Fibroblast of skin of left biceps (primary cell): ENCODE measurements around the gene ATXN1L.
A peak's percentile ranks its signal among the peaks of the same experiment; 100 is the strongest.
"Not testable (repeated sequence)": the region's sequence is repeated elsewhere in the genome, so short reads cannot be mapped to it uniquely, and the experiment has no call there.

Source experiments
- DNase-seq, 2 experiments: peaks; one replicate each; pipeline ENCODE4 v3.0.0-alpha.2; 2013; ENCODE audit warnings: low read depth in 2 of 2

ATXN1L gene

GRCh38 chr16:71852158-71852557, 6.4 kb downstream of the ATXN1L start:
- DNase-seq, result no peak

- no peak for DNase-seq
These were observed 6.8 kb downstream of the ATXN1L start for GRCh38 chr16:71852561-71852960.

DNA sequence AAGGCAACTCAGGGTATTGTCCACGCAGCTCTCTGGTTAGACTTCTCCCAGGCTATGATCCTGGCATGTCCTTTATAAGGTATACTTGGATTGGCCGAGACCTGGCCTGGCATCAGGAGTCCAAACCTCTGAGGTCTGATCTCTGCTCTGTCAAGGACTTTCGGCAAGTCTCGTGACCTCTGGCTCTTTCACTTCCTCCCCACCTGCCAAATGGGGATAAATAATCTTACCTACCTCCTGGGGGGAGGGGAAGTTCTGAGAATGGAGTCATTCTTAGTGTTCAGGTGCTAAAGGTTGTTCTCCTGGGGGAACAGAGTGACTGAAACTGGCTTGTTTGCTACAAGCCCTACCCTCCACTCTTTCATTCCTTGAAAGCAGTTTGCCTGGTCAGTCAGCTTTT, 7.6 kb downstream of the ATXN1L start:
- no peak for DNase-seq

DNA sequence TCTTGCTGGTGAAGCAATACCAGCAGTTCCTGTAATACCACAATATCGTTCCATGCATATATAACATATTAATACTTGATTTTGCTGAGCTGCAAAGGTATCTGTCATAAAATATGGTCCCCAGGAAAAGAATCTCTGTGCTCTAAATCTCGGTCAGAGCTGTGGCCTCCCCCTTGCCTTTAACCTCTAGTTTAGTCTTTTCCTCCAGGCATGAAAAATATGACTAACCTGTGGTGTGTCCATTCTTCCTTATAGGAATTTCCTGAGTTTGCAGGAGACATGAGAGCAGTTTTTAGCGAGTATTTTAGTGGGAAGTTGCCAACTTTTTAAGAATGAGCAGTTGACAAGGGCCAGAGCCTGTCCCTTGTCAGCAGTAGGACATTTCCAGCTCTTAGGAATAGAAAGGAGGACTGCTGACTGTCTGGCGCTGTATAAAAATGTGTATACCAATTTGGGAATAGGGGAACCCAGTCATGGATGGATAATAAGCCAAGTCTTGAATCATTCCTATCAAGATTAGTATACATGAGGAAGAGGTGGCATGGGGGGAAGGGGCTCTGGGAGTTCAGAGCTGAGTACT, 8.7 kb downstream of the ATXN1L start:
- DNase-seq, result no peak

GRCh38 chr16:71855937-71856662, 10.3 kb downstream of the ATXN1L start:
- no peak for DNase-seq

- DNase-seq, result no peak
These were observed 14.2 kb downstream of the ATXN1L start for GRCh38 chr16:71859762-71860521.

DNA sequence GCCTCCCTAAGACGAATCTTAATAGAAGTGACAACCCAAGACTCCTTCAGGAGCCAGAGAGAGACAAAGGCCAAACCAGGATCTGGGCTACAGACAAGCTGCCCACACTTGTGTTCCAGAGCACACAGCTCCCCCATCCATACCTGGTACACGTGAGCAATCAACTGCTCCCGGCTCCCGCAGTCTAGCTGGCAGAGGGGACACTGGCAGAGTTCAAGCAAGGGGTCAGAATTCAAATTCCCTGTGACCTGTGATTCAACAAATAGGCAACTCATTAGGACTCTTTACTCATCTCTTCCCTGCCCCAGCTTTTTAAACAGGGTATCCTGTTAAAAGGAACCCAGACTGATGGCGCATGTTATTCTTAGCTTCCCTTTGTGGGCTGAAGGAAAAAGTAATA, 18.2 kb downstream of the ATXN1L start:
- DNase-seq, result no peak

DNA sequence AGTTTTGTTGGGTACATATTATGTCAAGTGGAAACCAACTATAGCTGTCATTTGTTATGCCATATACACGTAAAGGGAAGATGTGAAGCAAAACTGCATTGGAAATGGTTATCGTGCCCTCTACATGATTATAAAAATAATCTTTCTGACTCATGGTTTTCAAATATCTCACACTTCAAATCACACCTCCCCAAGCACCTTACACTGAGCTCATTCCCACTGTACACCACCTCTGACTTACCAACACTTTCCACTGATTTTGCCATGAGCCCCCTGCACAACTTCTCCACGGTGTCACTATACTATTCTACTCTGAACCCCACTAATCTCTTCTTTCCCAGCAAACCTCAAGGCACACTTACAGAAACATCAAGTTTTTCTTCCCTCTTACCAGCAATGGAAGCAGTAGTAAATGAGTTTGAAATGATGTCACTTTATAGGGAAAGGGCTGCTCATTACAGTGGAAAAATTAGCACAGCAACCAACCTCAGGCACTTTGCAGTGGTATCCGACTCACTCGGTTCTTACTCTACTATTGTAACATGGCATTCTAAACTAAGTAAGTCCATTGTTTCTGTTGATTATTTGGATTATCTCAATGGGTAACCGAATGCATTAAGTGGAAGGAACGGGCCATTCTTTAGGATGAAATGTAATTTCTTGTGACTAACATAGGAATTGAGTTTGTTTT, 19.5 kb downstream of the ATXN1L start:
- no peak for DNase-seq

- not testable (repeated sequence) for DNase-seq
These were observed 21.4 kb downstream of the ATXN1L start for GRCh38 chr16:71867175-71867574.

DNA sequence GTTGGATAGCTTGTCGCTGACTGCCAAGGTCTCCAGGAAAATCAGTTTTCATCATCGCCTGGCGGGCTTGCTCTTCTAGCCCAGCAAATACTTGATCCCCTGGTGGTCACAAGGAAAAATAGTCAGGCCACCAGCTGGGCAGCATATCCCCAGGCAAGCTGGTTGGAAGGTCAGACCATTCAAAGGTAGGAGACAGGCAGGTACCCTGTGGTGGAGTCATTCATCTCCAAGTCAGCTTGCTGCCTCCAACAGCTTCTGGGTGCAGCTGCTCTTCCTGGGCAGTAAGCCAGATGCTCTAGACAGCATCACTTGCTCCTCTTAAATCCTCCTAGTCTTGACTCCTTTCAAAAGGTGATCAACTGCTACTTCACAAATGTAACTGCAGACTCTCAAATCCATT, 22.2 kb downstream of the ATXN1L start:
- DNase-seq, result no peak

DNA sequence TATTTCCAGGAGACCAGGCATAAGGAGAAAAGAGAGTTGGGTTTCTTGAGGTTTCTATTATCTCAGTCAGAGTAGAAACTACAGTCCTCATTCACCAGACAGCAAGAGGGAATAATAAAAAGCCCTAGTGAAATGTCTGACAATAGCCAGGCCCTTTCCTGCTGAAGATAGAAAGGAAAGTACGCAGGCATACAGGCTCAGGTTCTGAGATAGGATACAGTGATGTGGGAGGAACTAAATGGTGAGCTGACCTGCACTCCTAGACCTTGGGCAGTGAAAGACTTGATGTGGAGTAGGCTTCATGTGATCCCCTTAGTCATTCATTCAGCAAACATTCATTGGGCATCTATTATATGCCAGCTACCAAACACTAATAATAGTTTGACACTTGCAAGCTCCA, 23.3 kb downstream of the ATXN1L start:
- DNase-seq, result no peak

DNA sequence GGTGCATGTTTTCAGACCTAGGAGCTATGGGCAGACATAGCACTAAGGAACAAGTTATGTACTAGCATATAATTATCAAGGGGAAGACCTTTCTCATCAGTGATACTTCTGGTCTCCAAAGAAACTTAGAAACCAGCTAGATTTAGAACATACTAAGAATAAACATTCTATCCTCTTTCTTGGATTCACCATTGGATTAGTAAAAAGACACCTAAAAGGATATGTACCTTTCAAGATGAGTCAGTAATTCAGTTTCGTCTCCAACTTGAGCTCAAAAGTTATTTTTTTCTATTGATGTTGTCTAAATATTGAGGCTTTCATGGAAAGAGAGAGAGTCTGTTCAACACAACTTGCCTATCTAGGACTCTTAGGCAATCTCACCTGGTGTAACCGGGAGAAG, 25.0 kb downstream of the ATXN1L start:
- no peak for DNase-seq

DNA sequence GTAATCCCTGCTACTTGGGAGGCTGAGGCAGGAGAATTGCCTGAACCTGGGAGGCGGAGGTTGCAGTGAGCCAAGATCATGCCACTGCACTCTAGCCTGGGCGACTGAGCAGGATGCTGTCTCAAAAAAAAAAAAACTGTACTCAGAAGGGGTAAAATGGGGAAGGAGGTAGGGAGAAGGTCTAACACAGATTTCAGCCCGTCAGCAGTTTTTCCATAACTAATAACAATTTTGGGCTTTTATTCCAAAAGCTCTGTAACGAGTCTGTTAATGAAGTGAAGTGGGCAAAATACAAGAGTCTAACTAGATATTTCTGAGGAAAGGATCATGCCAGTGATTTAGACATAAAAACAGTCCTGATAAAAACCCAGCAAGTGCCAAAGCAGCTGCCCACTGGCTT, 27.4 kb downstream of the ATXN1L start:
- DNase-seq, result no peak

DNA sequence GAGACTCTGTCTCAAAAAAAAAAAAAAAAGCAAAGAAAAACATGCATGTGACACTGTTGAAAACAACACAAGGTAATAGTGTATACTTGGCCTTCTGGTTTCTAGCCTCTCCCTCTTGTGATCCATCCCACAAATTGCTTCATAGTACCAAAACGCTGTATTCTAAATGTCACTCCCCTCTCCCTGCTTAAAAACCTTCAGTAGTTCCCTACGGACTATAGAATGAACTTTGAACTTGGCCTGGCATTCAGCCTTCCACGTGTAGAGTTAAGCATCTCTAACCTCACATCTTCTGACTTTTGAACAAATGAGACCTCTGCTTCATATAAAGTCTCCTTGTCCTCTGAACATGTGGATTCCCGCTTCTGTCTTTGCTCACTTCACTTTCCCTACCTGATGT, 33.1 kb downstream of the ATXN1L start:
- no peak for DNase-seq

DNA sequence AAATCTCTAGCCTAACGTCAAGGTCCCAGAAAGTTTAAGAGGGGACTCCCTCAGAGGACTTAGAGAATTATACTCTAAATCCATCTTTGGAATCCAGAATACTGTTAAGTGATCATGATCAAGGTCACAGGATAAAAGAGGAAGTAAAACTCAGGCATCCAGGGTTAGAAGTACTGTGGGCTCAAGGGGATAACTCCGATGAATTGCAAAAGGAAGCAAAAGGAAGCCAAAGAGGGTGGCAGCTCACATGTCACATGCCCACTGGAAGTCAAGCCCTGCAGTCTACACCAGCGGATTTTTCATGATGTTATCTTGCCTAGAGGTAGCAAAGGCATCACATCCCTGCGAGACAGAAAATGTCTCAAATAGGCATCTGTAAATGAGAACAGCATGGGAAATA, 34.4 kb downstream of the ATXN1L start:
- no peak for DNase-seq

GRCh38 chr16:71882505-71883167, 36.9 kb downstream of the ATXN1L start:
- no peak for DNase-seq

DNA sequence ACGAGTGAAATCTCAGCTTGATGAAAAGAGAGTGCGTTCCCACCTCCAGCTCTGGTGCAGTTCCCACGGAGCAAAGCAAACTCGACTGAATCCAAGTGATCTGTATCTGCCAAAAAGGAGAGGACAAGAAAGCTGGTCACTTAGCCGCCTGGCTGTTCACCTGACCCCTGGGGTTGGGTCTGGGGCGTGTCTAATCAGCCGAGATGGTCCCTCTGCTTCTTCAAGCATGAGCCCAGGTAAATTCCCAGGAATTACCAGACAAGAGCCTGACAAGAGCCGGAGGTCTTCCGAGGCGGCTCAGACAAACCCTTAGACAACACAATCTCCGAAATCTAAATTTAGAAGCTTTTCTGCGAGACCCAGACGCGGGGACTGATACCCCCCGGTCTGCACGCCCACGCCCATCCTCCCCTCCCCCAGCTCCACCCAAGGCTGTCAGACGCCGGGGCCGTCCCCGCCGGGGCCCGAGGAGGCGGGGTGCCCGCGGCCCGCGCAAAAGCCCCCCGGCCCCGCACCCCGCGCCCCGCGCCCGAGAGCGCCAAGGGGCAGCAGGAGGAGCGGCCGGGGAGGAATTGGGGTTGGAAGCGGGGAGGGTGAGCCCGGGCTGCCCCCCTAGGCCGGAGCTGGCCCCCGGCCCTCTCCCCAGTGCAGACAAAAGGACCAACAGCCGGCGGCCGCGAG, 37.5 kb downstream of the ATXN1L start:
- no peak for DNase-seq

- peak in 1 of 2 experiments; percentile 57 for DNase-seq
These were observed 38.3 kb downstream of the ATXN1L start, which contains the start of gene ZNF821 for GRCh38 chr16:71883849-71884638. TSS of gene ZNF821 (minus strand) at chr16:71884182. CDS start at chr16:71879946, 4,236 bp downstream.

- DNase-seq, result no peak
These were observed 39.5 kb downstream of the ATXN1L start for GRCh38 chr16:71885261-71885650.

- no peak for DNase-seq
These were observed 43.4 kb downstream of the ATXN1L start for GRCh38 chr16:71889147-71889546.

- no peak for DNase-seq
These were observed 48.1 kb downstream of the ATXN1L start for GRCh38 chr16:71893888-71894228.
